ENCODE measurements around the gene GIPC1.
"Not testable (repeated sequence)": the region's sequence is repeated elsewhere in the genome, so short reads cannot be mapped to it uniquely, and the experiment has no call there.

- TF ChIP-seq CTCF (IDR thresholded peaks at IDR 0.05 in 2 of 3, conservative IDR thresholded peaks at IDR 0.05 in 1 of 3; ENCODE audit: borderline replicate concordance in 1 of 3, insufficient read depth in 1 of 3, low read depth in 2 of 3, low read length in 2 of 3); POLR2A (IDR thresholded peaks at IDR 0.05; ENCODE audit: borderline replicate concordance, extremely low read depth, insufficient read depth, insufficient read length); EZH2 (IDR thresholded peaks at IDR 0.05); ZNF274 (IDR thresholded peaks at IDR 0.05; ENCODE audit: low read depth, low read length); RAD21 (IDR thresholded peaks at IDR 0.05; ENCODE audit: low read depth); POLR2AphosphoS5 (IDR thresholded peaks at IDR 0.05; ENCODE audit: low read depth, low read length); EZH2phosphoT487 (IDR thresholded peaks at IDR 0.05; ENCODE audit: borderline replicate concordance); EGR1 (IDR thresholded peaks at IDR 0.05; ENCODE audit: low read depth): not testable (repeated sequence)
- TF ChIP-seq, protein P1, sequence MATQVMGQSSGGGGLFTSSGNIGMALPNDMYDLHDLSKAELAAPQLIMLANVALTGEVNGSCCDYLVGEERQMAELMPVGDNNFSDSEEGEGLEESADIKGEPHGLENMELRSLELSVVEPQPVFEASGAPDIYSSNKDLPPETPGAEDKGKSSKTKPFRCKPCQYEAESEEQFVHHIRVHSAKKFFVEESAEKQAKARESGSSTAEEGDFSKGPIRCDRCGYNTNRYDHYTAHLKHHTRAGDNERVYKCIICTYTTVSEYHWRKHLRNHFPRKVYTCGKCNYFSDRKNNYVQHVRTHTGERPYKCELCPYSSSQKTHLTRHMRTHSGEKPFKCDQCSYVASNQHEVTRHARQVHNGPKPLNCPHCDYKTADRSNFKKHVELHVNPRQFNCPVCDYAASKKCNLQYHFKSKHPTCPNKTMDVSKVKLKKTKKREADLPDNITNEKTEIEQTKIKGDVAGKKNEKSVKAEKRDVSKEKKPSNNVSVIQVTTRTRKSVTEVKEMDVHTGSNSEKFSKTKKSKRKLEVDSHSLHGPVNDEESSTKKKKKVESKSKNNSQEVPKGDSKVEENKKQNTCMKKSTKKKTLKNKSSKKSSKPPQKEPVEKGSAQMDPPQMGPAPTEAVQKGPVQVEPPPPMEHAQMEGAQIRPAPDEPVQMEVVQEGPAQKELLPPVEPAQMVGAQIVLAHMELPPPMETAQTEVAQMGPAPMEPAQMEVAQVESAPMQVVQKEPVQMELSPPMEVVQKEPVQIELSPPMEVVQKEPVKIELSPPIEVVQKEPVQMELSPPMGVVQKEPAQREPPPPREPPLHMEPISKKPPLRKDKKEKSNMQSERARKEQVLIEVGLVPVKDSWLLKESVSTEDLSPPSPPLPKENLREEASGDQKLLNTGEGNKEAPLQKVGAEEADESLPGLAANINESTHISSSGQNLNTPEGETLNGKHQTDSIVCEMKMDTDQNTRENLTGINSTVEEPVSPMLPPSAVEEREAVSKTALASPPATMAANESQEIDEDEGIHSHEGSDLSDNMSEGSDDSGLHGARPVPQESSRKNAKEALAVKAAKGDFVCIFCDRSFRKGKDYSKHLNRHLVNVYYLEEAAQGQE (IDR thresholded peaks at IDR 0.05; ENCODE audit: low read depth), result not testable (repeated sequence)
- TF ChIP-seq, protein P2, sequence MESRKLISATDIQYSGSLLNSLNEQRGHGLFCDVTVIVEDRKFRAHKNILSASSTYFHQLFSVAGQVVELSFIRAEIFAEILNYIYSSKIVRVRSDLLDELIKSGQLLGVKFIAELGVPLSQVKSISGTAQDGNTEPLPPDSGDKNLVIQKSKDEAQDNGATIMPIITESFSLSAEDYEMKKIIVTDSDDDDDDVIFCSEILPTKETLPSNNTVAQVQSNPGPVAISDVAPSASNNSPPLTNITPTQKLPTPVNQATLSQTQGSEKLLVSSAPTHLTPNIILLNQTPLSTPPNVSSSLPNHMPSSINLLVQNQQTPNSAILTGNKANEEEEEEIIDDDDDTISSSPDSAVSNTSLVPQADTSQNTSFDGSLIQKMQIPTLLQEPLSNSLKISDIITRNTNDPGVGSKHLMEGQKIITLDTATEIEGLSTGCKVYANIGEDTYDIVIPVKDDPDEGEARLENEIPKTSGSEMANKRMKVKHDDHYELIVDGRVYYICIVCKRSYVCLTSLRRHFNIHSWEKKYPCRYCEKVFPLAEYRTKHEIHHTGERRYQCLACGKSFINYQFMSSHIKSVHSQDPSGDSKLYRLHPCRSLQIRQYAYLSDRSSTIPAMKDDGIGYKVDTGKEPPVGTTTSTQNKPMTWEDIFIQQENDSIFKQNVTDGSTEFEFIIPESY (IDR thresholded peaks at IDR 0.05; ENCODE audit: extremely low read depth, insufficient replicate concordance, low read length), result not testable (repeated sequence)
- TF ChIP-seq, protein P3, sequence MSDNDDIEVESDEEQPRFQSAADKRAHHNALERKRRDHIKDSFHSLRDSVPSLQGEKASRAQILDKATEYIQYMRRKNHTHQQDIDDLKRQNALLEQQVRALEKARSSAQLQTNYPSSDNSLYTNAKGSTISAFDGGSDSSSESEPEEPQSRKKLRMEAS (IDR thresholded peaks at IDR 0.05), result not testable (repeated sequence)
Observed at GRCh38 chr19:14504575-14504974, 8.6 kb upstream of the GIPC1 start.

Measured in HCT116 (cell line).